ENCODE results near the gene TRMT1.
A peak's percentile ranks its signal among the peaks of the same experiment; 100 is the strongest.

Gene TRMT1

DNA sequence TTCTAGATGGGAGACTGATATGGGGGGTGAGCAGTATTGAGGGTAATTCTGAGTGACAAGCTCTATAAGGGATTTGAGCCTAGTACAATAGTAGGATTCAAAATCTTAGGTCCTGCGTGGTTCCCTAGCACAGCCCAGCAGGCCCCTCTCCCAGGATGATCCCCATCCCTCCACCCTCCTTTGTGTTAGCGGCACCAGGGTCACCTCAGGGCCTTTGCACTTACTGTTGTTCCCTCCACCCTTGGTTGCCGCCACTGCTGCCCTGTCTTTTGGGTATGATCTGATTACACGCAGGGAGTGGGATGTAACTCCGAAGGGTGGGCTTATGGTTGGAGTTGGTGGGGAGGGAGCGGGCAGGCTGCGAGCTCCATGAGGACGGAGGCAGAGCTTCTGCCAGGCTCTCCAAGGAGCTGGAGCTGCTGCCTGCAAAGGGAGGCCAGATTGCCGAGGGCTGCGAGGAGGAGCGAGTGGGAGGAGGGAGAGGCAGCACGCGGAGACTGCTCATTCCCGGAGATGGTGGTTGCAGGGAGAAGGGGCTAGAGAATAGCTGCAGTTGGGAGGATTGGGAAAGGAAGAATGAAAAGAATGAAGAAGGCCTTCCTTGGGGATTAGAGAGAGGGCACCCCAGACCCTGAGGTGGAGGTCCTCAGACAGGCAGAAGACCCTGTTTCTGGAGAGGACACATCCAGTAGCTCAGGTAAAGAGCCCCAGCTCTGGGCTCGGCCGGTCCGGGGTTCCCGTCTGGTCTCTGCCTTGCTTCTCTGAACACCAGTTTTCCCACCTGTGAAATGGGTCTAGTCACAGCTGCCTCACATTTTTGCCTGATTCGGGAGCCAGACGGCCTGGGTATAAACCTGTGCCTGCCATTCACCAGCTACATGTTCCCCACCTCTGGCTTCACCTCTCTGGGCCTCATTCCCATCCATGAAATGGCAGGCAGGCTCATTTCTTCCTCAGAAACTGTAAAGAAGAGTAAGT, 6.7 kb upstream of the TRMT1 start:
- H3K27me3 ChIP-seq (ENCODE audit: control insufficient read depth in 2 of 2, insufficient read depth in 2 of 2, low read length in 2 of 2), result no peaks in the 10 kb centered on the region
- no peak overlapping the region for H3K27ac ChIP-seq (ENCODE audit: low read depth in 2 of 2, low read length in 2 of 2)
- H3K4me3 ChIP-seq (ENCODE audit: low read length in 2 of 2), result no peak overlapping the region
- peaks cover 11 to 12% of the 10 kb centered on the region in 2 donors for H3K4me1 ChIP-seq (ENCODE audit: control insufficient read depth in 2 of 2, insufficient read depth in 2 of 2, low read length in 2 of 2)
- H3K9ac ChIP-seq (ENCODE audit: low read depth in 1 of 2, low read length in 2 of 2), result no peak overlapping the region
- H3K9me3 ChIP-seq (ENCODE audit: control insufficient read depth in 2 of 2, low read length in 2 of 2), result no peaks in the 10 kb centered on the region
- H3K36me3 ChIP-seq (ENCODE audit: control insufficient read depth in 2 of 2, insufficient read depth in 2 of 2, low read length in 2 of 2), result peaks cover 0 to 9% of the 10 kb centered on the region in 2 donors

DNA sequence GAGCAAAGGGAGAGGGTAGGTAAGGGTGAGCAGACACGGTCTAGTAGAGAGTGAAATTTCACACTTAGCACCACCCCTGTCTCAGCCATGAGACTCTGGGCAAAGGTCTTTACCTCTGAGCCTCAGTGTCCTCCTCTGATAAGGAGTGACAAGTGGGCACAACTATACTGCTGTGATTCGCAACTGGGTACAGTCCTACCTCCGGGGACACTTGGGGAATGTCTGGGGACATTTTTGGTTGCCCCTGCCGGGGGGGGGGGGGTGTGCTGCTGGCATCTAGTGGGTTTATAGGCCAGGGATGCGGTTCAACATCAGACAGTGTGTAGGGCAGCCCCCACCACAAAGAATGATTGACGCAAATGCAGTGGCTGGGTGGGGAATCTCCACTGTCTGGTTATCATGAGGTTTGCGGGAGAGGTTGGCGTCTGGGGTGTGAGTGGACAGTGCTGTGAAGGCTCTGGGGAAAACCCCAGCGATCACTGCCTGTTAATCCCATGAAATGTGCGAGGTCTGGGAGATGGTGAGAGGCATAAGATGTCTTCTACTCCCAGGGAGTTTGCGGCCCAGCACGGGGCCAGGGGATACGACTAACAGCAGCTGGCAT, 5.8 kb upstream of the TRMT1 start:
- H3K4me1 ChIP-seq (ENCODE audit: control insufficient read depth in 2 of 2, insufficient read depth in 2 of 2, low read length in 2 of 2), result peaks cover 11 to 12% of the 10 kb centered on the region in 2 donors
- no peaks in the 10 kb centered on the region for H3K27me3 ChIP-seq (ENCODE audit: control insufficient read depth in 2 of 2, insufficient read depth in 2 of 2, low read length in 2 of 2)
- H3K9ac ChIP-seq (ENCODE audit: low read depth in 1 of 2, low read length in 2 of 2), result no peak overlapping the region
- no peaks in the 10 kb centered on the region for H3K9me3 ChIP-seq (ENCODE audit: control insufficient read depth in 2 of 2, low read length in 2 of 2)
- H3K36me3 ChIP-seq (ENCODE audit: control insufficient read depth in 2 of 2, insufficient read depth in 2 of 2, low read length in 2 of 2), result peaks cover 0 to 9% of the 10 kb centered on the region in 2 donors
- H3K27ac ChIP-seq (ENCODE audit: low read depth in 2 of 2, low read length in 2 of 2), result no peak overlapping the region
- H3K4me3 ChIP-seq (ENCODE audit: low read length in 2 of 2), result no peak overlapping the region

DNA sequence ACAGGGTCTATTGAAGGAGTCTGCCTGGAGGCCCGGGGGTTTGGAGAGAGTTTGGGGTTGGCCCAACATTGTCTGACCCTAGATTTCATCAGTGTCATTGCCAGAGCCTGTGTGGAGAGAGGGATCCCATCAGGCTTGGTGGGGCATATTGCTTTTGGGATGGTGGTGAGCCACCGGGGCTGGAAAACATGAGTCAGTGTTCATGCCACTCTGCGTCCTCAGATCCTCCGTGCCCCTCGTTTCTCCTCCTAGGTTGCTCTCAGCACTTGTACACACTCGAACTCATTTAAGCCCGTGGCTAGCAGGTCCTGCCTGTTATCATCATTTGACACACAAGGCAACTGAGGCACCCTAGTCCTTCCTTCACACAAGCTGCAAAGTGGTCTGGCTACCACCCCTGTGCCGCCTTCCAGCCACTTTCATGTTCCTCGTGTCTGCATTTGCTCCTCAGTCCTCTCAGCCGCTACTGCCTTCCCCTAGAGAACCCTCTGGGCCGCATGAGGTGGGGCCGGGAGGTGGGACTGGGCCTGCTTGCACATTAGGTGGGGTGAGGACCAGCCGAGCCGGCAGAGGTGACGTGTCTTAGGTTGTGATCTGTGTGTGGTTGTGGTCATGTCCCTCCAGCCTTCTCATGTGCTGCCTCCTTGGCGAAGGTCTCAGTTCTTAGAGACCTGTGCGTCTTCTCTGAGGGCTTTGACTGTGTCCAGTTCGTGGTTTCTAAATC, 5.2 kb upstream of the TRMT1 start:
- H3K27me3 ChIP-seq (ENCODE audit: control insufficient read depth in 2 of 2, insufficient read depth in 2 of 2, low read length in 2 of 2), result no peaks in the 10 kb centered on the region
- H3K36me3 ChIP-seq (ENCODE audit: control insufficient read depth in 2 of 2, insufficient read depth in 2 of 2, low read length in 2 of 2), result peaks cover 0 to 9% of the 10 kb centered on the region in 2 donors
- no peak overlapping the region for H3K4me3 ChIP-seq (ENCODE audit: low read length in 2 of 2)
- H3K27ac ChIP-seq (ENCODE audit: low read depth in 2 of 2, low read length in 2 of 2), result no peak overlapping the region
- no peak overlapping the region for H3K9ac ChIP-seq (ENCODE audit: low read depth in 1 of 2, low read length in 2 of 2)
- peaks cover 11 to 12% of the 10 kb centered on the region in 2 donors for H3K4me1 ChIP-seq (ENCODE audit: control insufficient read depth in 2 of 2, insufficient read depth in 2 of 2, low read length in 2 of 2)
- no peaks in the 10 kb centered on the region for H3K9me3 ChIP-seq (ENCODE audit: control insufficient read depth in 2 of 2, low read length in 2 of 2)

DNA sequence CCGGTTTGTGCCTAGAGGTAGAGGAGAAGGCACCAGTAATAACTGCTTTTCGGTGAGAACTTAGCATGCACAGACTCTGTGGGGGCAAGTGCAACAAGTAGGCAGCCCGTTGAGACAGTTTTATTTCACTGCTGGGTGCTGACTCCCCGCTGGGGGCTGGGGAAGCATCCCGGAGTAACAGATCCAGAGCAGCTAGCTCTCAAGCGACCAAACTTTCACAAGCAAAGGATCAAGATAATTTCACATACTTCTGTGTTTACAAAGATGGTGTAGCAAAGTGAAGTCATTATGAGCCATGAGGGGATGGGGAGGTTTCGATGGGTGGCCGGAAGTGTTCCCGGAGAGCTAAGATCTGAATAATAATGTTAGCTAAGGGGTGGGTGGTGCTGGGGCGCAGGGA, 4.3 kb upstream of the TRMT1 start:
- Histone ChIP-seq H3K36me3 (ENCODE audit: control insufficient read depth in 2 of 2, insufficient read depth in 2 of 2, low read length in 2 of 2) (peaks cover 0 to 7% of the 10 kb centered on the region in 2 donors), H3K9ac (ENCODE audit: low read depth in 1 of 2, low read length in 2 of 2) (no peak overlapping the region), H3K4me3 (ENCODE audit: low read length in 2 of 2) (peak overlapping the region in 1 of 2 donors; percentile 20), H3K9me3 (ENCODE audit: control insufficient read depth in 2 of 2, low read length in 2 of 2) (no peaks in the 10 kb centered on the region), H3K27ac (ENCODE audit: low read depth in 2 of 2, low read length in 2 of 2) (no peak overlapping the region), H3K27me3 (ENCODE audit: control insufficient read depth in 2 of 2, insufficient read depth in 2 of 2, low read length in 2 of 2) (no peaks in the 10 kb centered on the region), H3K4me1 (ENCODE audit: control insufficient read depth in 2 of 2, insufficient read depth in 2 of 2, low read length in 2 of 2) (peaks cover 16% of the 10 kb centered on the region in 2 donors)

DNA sequence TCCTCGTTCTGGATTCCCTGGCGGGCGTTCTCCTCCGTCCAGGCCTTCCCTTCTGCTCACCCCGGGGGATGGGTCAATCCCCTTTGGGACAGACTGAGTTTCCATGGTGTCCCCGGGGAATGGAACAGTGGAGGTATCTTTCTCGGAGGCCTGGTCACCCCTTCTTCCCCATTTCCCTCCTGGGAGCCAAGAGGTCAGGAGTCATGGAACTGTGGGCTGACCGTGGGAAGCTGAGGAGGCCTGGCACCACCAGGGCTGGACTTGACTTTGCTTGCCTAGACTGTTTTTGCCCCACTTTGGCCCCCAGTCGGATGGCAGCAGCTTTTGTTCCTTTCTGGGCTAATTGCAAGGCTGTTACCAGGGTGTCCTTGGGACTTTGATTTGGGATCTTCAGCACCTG, 3.5 kb upstream of the TRMT1 start:
- Histone ChIP-seq H3K27me3 (ENCODE audit: control insufficient read depth in 2 of 2, insufficient read depth in 2 of 2, low read length in 2 of 2) (no peaks in the 10 kb centered on the region), H3K9ac (ENCODE audit: low read depth in 1 of 2, low read length in 2 of 2) (no peak overlapping the region), H3K4me3 (ENCODE audit: low read length in 2 of 2) (no peak overlapping the region), H3K4me1 (ENCODE audit: control insufficient read depth in 2 of 2, insufficient read depth in 2 of 2, low read length in 2 of 2) (peaks cover 19 to 21% of the 10 kb centered on the region in 2 donors), H3K27ac (ENCODE audit: low read depth in 2 of 2, low read length in 2 of 2) (no peak overlapping the region), H3K9me3 (ENCODE audit: control insufficient read depth in 2 of 2, low read length in 2 of 2) (no peaks in the 10 kb centered on the region), H3K36me3 (ENCODE audit: control insufficient read depth in 2 of 2, insufficient read depth in 2 of 2, low read length in 2 of 2) (peaks cover 0 to 7% of the 10 kb centered on the region in 2 donors)

GRCh38 chr19:13119627-13120026, 3.1 kb upstream of the TRMT1 start:
- Histone ChIP-seq H3K4me3 (ENCODE audit: low read length in 2 of 2) (peak overlapping the region; percentile 64 to 75), H3K27ac (ENCODE audit: low read depth in 2 of 2, low read length in 2 of 2) (no peak overlapping the region), H3K9ac (ENCODE audit: low read depth in 1 of 2, low read length in 2 of 2) (no peak overlapping the region)

GRCh38 chr19:13118424-13119193, 2.1 kb upstream of the TRMT1 start:
- H3K36me3 ChIP-seq (ENCODE audit: control insufficient read depth in 2 of 2, insufficient read depth in 2 of 2, low read length in 2 of 2), result peaks cover 0 to 7% of the 10 kb centered on the region in 2 donors
- H3K27me3 ChIP-seq (ENCODE audit: control insufficient read depth in 2 of 2, insufficient read depth in 2 of 2, low read length in 2 of 2), result no peaks in the 10 kb centered on the region
- peak overlapping the region; percentile 61 to 62 for H3K27ac ChIP-seq (ENCODE audit: low read depth in 2 of 2, low read length in 2 of 2)
- H3K4me3 ChIP-seq (ENCODE audit: low read length in 2 of 2), result peak overlapping the region; percentile 70 to 75
- H3K9me3 ChIP-seq (ENCODE audit: control insufficient read depth in 2 of 2, low read length in 2 of 2), result no peaks in the 10 kb centered on the region
- peaks cover 19 to 21% of the 10 kb centered on the region in 2 donors for H3K4me1 ChIP-seq (ENCODE audit: control insufficient read depth in 2 of 2, insufficient read depth in 2 of 2, low read length in 2 of 2)
- peak overlapping the region in 1 of 2 donors; percentile 79 for H3K9ac ChIP-seq (ENCODE audit: low read depth in 1 of 2, low read length in 2 of 2)

More at GRCh38 chr19:13119627-13120026, 3.1 kb upstream of the TRMT1 start:
- H3K27me3 ChIP-seq (ENCODE audit: control insufficient read depth in 2 of 2, insufficient read depth in 2 of 2, low read length in 2 of 2), result no peaks in the 10 kb centered on the region
- no peaks in the 10 kb centered on the region for H3K9me3 ChIP-seq (ENCODE audit: control insufficient read depth in 2 of 2, low read length in 2 of 2)
- peaks cover 19 to 21% of the 10 kb centered on the region in 2 donors for H3K4me1 ChIP-seq (ENCODE audit: control insufficient read depth in 2 of 2, insufficient read depth in 2 of 2, low read length in 2 of 2)
- H3K36me3 ChIP-seq (ENCODE audit: control insufficient read depth in 2 of 2, insufficient read depth in 2 of 2, low read length in 2 of 2), result peaks cover 0 to 7% of the 10 kb centered on the region in 2 donors

- peak within 1 kb of the TSS; percentile 62 to 74 for H3K27ac ChIP-seq (ENCODE audit: low read depth in 2 of 2, low read length in 2 of 2)
- peak within 1 kb of the TSS; percentile 79 to 81 for H3K9ac ChIP-seq (ENCODE audit: low read depth in 1 of 2, low read length in 2 of 2)
- no peaks in the 10 kb centered on the region for H3K27me3 ChIP-seq (ENCODE audit: control insufficient read depth in 2 of 2, insufficient read depth in 2 of 2, low read length in 2 of 2)
- peaks cover 19 to 21% of the 10 kb centered on the region in 2 donors for H3K4me1 ChIP-seq (ENCODE audit: control insufficient read depth in 2 of 2, insufficient read depth in 2 of 2, low read length in 2 of 2)
- H3K9me3 ChIP-seq (ENCODE audit: control insufficient read depth in 2 of 2, low read length in 2 of 2), result no peaks in the 10 kb centered on the region
- H3K36me3 ChIP-seq (ENCODE audit: control insufficient read depth in 2 of 2, insufficient read depth in 2 of 2, low read length in 2 of 2), result peaks cover 0 to 7% of the 10 kb centered on the region in 2 donors
- H3K4me3 ChIP-seq (ENCODE audit: low read length in 2 of 2), result peak within 1 kb of the TSS; percentile 97 to 99
Observed at GRCh38 chr19:13117772-13118423, 1.4 kb upstream of the TRMT1 start, which contains the start of gene NACC1. Gene NACC1 (plus strand): TSS chr19:13118264. CDS start chr19:13135208, 16,944 bp downstream.

Measured in mucosa of rectum (tissue), 2 donors.